K562 (cell line): ENCODE data around the gene SNRNP70. TPM values are rescaled to one million over a fixed set of nuclear protein-coding genes. Genes with fewer than 3 reads are reported as not detected.

ENCODE experiments used
- CBX2 ChIP-seq: fragments of 200-600 bp; sonication (generic); IDR thresholded peaks from one replicate; pipeline ENCODE4 v1.6.1; 2012; ENCODE audit warnings: mild to moderate bottlenecking, low read length, inconsistent platforms; ENCODE audit not compliant: insufficient read depth, poor library complexity, severe bottlenecking
- CCAR2 ChIP-seq: fragments of 200-400 bp; formaldehyde crosslinking; IDR thresholded peaks from 2 replicates; pipeline ENCODE4 v1.6.1; 2017; ENCODE audit warnings: mild to moderate bottlenecking, low read depth, low read length
- DMBX1 ChIP-seq: fragments of 250-450 bp; sonication (Bioruptor Pico); IDR thresholded peaks from 2 replicates; pipeline ENCODE4 v1.8.0; 2022; ENCODE audit warnings: inconsistent platforms, mild to moderate bottlenecking, moderate library complexity, borderline replicate concordance
- HNRNPUL1 ChIP-seq: fragments of 200-400 bp; formaldehyde crosslinking; IDR thresholded peaks from 2 replicates; pipeline ENCODE4 v1.6.1; 2017; ENCODE audit warnings: low read length
- MCM5 ChIP-seq: fragments of 450-650 bp; IDR thresholded peaks from 2 replicates; pipeline ENCODE4 v1.6.1; 2016; ENCODE audit warnings: low read depth
- PHTF2 ChIP-seq: fragments of 250-450 bp; sonication (Bioruptor Pico); IDR thresholded peaks from 2 replicates; pipeline ENCODE4 v1.5.0; 2021; ENCODE audit warnings: mild to moderate bottlenecking
- THRAP3 ChIP-seq: fragments of 450-650 bp; IDR thresholded peaks from 2 replicates; pipeline ENCODE4 v1.6.1; 2016; ENCODE audit warnings: mild to moderate bottlenecking, inconsistent platforms, borderline replicate concordance
- TOE1 ChIP-seq, 2 experiments: fragments of 450-650 bp in 1 of 2; sonication (generic) in 1 of 2; formaldehyde crosslinking in 1 of 2; IDR thresholded peaks; 2 replicates each; pipeline versions ENCODE4 v1.7.1 to v1.8.0; 2016 to 2022; ENCODE audit warnings: borderline replicate concordance in 2 of 2, mild to moderate bottlenecking in 2 of 2, antibody characterized with exemption in 1 of 2, inconsistent platforms in 1 of 2, low read depth in 1 of 2, missing genetic modification reagents in 1 of 2, moderate library complexity in 1 of 2
- U2AF1 ChIP-seq: fragments of 200-400 bp; formaldehyde crosslinking; optimal IDR thresholded peaks from 2 replicates; pipeline ENCODE3; 2017; ENCODE audit warnings: mild to moderate bottlenecking, low read depth, low read length, moderate library complexity
- ZBED1 ChIP-seq: IDR thresholded peaks from 2 replicates; pipeline ENCODE4 v1.6.1; 2014
- ZC3H11A ChIP-seq: IDR thresholded peaks from 2 replicates; pipeline ENCODE4 v1.6.1; 2012; ENCODE audit warnings: low read depth, low read length, improper control_type of control experiment
- ZC3H8 ChIP-seq: fragments of 450-650 bp; IDR thresholded peaks from 2 replicates; pipeline ENCODE4 v1.6.1; 2017
- ZNF584 ChIP-seq: fragments of 200-800 bp; sonication (Bioruptor generic); IDR thresholded peaks from 2 replicates; pipeline ENCODE4 v1.6.1; 2016; ENCODE audit warnings: low read depth, mild to moderate bottlenecking, missing genetic modification characterization, missing compliant biosample characterization
- ZNF707 ChIP-seq: fragments of 250-450 bp; sonication (Bioruptor Pico); conservative IDR thresholded peaks from 2 replicates; pipeline ENCODE4 v1.8.0; 2022; ENCODE audit warnings: inconsistent platforms, mild to moderate bottlenecking, moderate library complexity
- ZSCAN32 ChIP-seq: fragments of 450-650 bp; formaldehyde crosslinking; IDR thresholded peaks from 2 replicates; pipeline ENCODE4 v1.4.0; 2020; ENCODE audit warnings: mild to moderate bottlenecking, moderate library complexity
- polyA plus RNA-seq, 8 experiments: library from polyadenylated mRNA; depleted of rRNA in 4 of 8; stranded (reverse) in 5 of 8; unstranded in 3 of 8; fragments of >200 nt; fragmentation: Nextera tagmentation in 2 of 8; fragmentation: Illumina TruSeq in 1 of 8; extraction: Ambion mirVana in 2 of 8; extraction: Trizol in 1 of 8; gene quantifications; 2 replicates each; pipeline versions ENCODE4 v1.2.1 to v1.2.3, GENCODE V29; 2011 to 2014; ENCODE audit warnings: inconsistent platforms in 1 of 8, missing spikeins in 1 of 8
- total RNA-seq, 7 experiments: library from RNA; depleted of rRNA in 6 of 7; stranded (reverse); fragments of >200 nt in 6 of 7; fragmentation: Illumina TruSeq in 2 of 7; extraction: Trizol in 2 of 7; gene quantifications; 2 replicates each; pipeline versions ENCODE4 v1.2.1 to v1.2.3, GENCODE V29; 2011 to 2021; ENCODE audit warnings: low replicate concordance in 1 of 7
- TF ChIP-seq, protein P1 (sequence below), 2 experiments: fragments of 450-650 bp; IDR thresholded peaks; 2 replicates each; pipeline ENCODE4 v1.6.1; 2018; ENCODE audit warnings: mild to moderate bottlenecking in 2 of 2, low read depth in 1 of 2; ENCODE audit not compliant: partially characterized antibody in 2 of 2
- TF ChIP-seq, protein P2 (sequence below): fragments of 250-450 bp; sonication (Bioruptor Pico); IDR thresholded peaks from 2 replicates; pipeline ENCODE4 v1.8.0; 2021; ENCODE audit warnings: mild to moderate bottlenecking, moderate library complexity
- TF ChIP-seq, protein P3 (sequence below): fragments of 250-450 bp; sonication (Bioruptor Pico); IDR thresholded peaks from 2 replicates; pipeline ENCODE4 v1.5.0; 2020; ENCODE audit warnings: mild to moderate bottlenecking

Gene SNRNP70
- total and polyA plus RNA-seq, 9 of the 15 experiments (the other 6 are each of a cell fraction or from before 2014, with no cell fraction given): 2.8 to 496 (median 136) TPM

DNA sequence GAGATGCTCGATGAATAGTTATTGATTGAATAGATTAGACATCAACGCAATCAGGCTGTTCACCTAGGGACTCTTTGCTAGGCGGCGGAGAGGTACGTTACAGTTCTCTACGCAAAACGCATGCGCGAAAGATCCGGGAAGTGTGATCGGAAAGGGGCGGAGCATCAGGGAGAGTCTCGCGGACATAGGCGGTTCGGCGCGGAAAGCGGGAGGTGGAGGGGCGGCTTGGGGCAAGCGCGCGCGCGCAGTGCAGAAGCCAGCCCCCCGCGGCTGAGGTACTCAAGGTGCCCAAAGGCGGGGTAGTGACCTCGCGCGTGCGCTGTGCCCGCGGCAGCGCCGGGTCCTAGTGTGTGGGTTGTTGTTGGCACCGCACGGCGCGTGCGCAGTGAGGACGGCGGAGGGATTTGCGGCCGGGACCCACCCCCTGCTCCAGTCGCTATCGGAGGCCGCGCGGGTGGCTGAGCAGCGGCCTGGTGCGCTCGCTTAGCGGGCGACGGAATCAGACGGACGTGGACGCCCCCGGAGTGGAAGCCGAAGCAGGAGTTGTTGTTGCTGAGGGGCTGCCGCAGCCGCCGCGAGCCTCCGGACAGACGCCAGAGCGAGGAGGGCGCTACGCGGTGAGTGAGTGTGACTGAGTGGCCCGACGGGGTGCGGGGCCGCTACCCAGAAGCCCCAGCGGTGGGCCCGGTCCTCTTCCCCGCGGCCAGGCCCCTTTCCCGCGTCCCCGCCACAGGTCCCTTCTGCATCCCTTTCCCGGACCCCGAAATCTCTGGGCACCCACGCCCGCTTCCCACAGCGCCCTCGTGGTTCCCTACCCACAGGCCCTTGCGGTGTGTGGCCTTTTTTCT lies at the start of gene SNRNP70 (continued):
- TF ChIP-seq ZNF584 (CRISPR knock-in tag) (no peak), ZC3H8 (no peak), THRAP3 (no peak), ZC3H11A (no peak), TOE1 (IDR thresholded peaks at IDR 0.05; ENCODE audit: borderline replicate concordance) (peak; percentile 19; the same call in 1 of the 2 replicates), TOE1 (CRISPR knock-in tag; IDR thresholded peaks at IDR 0.05; ENCODE audit: borderline replicate concordance, low read depth) (peak; percentile 79; the same call in 1 of the 2 replicates), HNRNPUL1 (no peak), CCAR2 (no peak), ZSCAN32 (CRISPR knock-in tag) (0 out of 2 replicates have a peak, but pooled peaks have one; percentile 37), CBX2 (no peak), MCM5 (no peak), ZNF707 (CRISPR knock-in tag) (no peak), PHTF2 (CRISPR knock-in tag) (no peak), ZBED1 (peak; percentile 83), U2AF1 (peak; percentile 93), DMBX1 (CRISPR knock-in tag) (peak; percentile 76; the same call in 1 of the 2 replicates)
- TF ChIP-seq, protein P1, sequence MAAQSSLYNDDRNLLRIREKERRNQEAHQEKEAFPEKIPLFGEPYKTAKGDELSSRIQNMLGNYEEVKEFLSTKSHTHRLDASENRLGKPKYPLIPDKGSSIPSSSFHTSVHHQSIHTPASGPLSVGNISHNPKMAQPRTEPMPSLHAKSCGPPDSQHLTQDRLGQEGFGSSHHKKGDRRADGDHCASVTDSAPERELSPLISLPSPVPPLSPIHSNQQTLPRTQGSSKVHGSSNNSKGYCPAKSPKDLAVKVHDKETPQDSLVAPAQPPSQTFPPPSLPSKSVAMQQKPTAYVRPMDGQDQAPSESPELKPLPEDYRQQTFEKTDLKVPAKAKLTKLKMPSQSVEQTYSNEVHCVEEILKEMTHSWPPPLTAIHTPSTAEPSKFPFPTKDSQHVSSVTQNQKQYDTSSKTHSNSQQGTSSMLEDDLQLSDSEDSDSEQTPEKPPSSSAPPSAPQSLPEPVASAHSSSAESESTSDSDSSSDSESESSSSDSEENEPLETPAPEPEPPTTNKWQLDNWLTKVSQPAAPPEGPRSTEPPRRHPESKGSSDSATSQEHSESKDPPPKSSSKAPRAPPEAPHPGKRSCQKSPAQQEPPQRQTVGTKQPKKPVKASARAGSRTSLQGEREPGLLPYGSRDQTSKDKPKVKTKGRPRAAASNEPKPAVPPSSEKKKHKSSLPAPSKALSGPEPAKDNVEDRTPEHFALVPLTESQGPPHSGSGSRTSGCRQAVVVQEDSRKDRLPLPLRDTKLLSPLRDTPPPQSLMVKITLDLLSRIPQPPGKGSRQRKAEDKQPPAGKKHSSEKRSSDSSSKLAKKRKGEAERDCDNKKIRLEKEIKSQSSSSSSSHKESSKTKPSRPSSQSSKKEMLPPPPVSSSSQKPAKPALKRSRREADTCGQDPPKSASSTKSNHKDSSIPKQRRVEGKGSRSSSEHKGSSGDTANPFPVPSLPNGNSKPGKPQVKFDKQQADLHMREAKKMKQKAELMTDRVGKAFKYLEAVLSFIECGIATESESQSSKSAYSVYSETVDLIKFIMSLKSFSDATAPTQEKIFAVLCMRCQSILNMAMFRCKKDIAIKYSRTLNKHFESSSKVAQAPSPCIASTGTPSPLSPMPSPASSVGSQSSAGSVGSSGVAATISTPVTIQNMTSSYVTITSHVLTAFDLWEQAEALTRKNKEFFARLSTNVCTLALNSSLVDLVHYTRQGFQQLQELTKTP (IDR thresholded peaks at IDR 0.05; ENCODE audit: low read depth in 1 of 2, partially characterized antibody in 2 of 2): peak in 1 of 2 experiments; percentile 92
- TF ChIP-seq, protein P2, sequence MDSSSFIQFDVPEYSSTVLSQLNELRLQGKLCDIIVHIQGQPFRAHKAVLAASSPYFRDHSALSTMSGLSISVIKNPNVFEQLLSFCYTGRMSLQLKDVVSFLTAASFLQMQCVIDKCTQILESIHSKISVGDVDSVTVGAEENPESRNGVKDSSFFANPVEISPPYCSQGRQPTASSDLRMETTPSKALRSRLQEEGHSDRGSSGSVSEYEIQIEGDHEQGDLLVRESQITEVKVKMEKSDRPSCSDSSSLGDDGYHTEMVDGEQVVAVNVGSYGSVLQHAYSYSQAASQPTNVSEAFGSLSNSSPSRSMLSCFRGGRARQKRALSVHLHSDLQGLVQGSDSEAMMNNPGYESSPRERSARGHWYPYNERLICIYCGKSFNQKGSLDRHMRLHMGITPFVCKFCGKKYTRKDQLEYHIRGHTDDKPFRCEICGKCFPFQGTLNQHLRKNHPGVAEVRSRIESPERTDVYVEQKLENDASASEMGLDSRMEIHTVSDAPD (CRISPR knock-in tag): no peak
- TF ChIP-seq, protein P3, sequence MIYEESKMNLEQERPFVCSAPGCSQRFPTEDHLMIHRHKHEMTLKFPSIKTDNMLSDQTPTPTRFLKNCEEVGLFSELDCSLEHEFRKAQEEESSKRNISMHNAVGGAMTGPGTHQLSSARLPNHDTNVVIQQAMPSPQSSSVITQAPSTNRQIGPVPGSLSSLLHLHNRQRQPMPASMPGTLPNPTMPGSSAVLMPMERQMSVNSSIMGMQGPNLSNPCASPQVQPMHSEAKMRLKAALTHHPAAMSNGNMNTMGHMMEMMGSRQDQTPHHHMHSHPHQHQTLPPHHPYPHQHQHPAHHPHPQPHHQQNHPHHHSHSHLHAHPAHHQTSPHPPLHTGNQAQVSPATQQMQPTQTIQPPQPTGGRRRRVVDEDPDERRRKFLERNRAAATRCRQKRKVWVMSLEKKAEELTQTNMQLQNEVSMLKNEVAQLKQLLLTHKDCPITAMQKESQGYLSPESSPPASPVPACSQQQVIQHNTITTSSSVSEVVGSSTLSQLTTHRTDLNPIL (CRISPR knock-in tag): no peak
